ENCODE measurements around the gene MORN1.

MORN1 gene

DNA sequence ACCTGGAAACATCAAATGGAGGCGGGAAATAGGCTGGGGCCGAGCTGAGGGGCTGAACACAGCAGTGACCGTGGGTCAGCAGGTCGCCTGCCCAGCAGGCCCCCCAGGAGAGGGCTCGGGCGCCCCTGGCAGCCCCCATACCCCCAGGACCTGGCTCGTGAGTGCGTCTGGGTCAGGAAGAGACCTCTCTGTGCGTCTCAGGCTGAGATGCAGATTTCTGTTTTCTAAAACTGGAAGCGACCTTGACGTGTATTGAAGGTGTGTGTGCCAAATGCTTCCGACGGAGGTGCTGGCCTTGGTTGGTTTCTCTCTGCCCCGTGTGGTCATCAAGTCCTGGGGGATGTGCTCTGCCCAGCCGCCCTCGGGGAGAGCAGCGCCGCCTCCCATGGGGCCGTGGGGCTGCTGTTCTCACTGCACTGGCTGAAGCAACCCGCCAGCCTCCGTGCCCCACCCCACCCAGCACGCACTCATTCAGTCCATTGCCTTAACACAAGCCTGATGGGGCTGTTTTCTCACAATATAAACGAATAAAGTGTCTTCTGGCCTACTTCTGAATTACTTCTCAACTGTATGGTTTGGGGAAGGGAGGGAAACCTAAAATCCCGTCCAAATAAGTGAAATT lies 13.6 kb upstream of the MORN1 start:
- no peak for DNase-seq (ENCODE audit: low read depth in 2 of 2)

DNA sequence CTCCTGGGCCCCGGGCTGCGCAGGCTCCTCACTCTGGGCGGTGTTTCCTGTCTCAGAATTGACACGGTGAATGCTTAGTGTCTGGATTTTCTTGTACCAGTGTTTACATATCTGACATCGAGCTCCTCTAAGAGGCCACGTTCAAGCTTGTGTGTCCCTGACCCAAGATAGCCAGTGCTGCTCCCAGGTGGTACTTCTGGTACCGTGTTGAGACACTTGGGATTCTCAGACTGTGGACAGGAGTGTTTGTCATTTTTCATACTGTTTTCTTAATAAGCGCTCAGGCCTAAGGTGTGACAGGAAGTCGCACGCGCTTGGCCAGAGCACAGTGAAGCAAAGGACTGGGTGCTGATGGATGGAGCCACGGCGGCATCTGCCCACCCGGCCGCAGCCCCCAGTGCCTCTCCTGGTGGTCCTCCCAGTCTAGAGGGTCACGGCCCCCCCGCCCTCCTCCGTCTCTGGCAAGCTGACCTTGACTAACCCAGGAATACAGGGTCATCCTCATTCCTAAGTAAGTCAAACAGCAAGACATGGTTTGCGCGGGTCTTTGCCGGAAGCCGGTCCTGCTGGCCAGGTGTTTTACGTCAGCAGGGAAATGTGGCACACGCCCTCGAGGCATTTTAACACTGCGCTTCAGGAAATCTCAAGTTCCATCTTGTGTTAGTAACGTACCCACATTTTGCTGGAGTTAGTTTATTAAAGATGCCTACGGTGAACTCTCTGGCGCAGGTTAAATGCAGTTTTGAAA lies 13.0 kb upstream of the MORN1 start:
- DNase-seq (ENCODE audit: low read depth in 2 of 2), result no peak

DNA sequence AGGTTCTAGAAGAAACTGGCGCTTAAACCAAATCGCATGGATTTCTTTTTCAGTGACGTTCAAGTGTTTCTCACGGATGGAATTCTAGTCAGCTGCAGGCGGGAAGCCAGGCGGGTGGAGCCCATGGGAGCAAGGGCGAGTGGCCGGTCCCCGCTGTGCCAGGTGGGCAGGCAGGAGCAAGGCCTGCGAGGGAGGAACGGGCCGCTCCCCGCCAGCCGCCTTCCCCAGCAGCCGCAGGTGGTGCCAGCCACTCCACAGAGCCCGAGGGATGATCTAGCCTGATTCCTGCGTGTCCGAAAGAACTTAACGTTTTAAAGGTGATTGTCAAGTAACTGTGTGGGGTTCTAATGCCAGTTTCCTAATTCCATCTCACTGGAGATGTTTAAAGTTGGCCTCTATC lies 11.9 kb upstream of the MORN1 start:
- DNase-seq (ENCODE audit: low read depth in 2 of 2), result no peak

DNA sequence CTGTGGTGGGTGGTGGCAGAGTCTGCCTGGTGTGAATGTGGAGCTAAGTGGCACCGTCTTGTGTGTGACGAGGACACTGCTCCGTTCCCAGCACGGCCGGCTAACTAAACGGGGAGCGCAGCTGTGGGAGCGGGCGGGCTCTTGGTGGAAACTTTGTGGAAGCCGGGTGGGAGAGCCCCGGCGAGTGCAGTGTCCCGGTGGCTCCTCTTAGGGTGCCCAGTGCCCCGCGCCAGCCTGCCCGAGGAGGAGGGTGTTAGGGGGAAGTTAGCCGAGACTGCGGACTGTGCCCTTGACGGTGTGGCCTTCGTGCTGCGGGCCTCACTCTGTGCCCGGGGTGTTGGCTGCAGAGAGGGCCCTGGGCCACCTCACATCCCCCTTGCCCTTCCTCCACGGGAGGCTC lies 11.1 kb upstream of the MORN1 start:
- DNase-seq (ENCODE audit: low read depth in 2 of 2), result no peak

DNA sequence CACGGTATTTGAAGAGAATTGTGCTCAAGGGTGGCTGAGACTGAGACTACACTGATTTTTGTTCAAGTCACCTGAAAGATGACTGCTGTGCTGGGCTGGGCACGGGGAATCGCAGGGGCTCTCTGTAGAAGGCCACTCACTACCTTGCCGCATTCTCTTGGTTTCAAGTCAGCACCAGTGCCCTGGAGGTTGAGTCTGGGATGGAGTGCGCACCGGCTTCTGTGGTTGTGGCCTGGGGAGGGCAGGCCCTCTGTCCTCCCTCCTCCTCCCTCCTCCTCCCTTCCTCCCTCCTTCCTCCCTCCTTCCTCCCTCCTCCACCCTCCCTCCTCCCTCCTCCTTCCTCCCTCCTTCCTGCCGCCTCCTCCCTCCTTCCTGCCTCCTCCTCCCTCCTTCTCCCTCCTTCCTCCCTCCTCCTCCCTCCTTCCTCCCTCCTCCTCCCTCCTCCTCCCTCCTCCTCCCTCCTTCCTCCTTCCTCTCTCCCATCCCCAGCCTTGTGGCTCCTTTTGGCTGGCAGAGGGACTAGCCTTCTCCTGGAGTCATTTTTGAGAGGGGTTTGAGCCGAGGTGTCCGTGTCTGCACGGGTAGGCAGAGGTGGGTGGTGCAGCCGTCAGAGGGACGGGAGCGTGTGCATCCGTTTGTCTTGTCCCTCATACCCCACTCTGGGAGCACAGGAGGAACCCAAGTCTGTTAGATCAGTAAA lies 9.7 kb upstream of the MORN1 start:
- DNase-seq (ENCODE audit: low read depth in 2 of 2), result no peak

DNA sequence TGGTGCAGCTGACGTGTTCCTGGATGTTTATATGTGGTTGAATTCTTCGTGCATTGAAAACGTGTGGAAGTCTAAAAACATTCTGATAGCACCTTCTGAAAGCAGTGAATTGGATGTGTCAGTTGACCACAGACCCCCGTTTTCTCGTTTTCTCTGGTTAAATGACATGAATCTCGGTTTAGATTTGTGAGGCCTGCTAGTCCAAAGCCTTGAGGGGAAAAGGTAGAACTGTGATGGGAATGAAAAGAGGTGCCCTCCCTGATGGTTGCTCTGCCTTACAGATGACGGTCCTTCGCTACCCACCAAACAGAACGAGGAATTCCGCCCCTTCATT lies 9.2 kb upstream of the MORN1 start:
- DNase-seq (ENCODE audit: low read depth in 2 of 2), result no peak

DNA sequence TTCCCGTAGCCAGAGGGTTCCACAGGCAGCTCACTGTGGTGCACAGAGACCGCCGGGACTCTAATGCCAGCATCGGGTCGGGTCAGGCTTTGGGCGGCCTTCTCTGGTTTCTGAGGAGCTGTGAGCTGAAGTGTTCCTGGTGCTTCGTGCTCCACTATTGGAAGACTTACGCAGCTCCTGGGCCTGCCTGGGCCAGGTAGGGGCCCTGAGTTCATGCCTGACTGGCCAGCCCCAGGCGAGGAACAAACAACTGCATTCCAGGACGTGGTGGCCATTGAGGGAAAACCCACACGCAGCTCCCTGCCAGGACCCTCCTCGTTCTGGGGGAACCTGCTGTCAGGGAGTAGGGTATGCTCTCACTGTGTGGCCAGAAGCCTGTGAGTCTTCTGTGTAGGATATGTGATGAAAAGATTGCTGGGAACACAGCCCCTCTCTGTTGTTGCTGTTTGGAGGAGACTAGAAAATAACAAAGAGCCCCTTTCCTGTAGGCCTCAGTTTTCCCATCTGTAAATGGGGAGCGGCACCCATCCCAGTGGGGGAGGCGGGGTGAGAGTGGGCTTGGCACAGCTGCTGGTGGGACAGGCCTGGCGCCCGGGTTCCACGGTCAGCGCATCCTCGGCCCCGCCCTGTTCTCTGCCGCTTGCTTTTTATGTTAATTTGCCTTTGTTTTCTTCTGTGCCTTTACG lies 8.7 kb upstream of the MORN1 start:
- DNase-seq (ENCODE audit: low read depth in 2 of 2), result no peak

DNA sequence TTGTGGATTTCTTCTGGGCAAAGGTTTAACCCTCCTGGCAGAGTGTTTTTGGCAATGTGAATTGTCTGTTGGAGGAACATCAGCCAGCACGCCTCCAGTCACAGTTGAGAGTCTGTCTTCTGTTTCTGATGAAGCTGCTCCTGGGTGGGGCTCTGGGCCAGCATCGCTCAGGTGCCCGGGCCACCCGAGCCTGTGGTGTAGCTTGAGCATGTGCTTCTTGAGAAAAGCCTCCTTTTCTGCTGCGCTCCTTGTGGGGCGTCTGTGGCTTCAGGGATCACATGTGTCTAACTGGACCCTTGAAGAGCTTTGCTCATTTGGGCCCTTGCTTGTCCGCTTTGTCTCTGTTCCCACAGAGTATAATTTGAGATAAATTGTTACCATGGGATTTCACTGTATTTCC lies 7.5 kb upstream of the MORN1 start:
- no peak for DNase-seq (ENCODE audit: low read depth in 2 of 2)

DNA sequence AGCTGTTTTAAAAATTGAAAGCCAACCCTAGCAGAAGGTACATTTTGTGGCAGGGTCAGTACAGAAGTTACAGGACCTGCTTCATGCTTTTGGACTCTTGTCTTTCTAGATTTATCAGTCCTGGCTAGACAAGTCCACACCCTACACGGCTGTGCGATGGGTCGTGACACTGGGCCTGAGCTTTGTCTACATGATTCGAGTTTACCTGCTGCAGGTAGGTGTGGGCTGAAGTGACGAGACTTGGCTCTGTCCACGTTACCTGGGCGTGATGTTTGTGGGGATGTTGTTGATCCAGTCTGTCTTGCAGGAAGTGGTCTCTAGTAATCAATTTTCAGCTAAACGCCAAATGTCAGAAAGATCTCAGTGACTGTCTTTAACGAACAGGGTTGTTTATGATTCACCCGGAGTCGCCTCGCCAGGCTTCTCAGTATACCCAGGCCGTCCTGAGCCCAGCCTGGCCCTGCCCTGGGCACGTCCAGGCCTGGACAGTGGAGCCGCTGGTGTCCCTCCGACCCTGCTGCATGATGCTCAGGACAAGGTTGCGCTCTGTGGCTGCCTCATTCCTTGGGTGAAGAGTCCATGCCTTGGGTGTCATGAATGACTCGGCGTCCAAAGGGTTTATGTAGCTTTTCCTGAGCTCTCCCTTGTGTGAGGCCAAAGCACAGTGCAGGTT lies 5.8 kb upstream of the MORN1 start:
- DNase-seq (ENCODE audit: low read depth in 2 of 2), result no peak

DNA sequence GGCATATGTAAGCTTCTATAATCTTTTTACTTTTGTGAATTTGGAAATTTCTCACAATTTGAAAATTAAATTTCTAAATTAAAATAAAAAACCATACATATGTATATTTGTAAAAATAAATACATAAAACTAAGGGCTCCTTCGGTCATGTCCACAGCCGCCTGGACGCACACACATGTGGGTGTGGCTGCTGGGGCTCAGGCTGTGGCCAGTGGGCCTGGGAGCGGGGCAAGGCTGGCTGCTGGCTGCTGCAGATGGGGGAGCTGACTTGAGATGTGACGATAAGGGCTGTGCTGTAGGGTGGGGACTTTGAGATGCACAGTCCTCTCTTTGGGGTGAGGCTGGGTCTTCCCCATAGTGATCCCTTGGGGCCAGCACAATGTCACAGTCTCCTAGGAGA lies 5.1 kb upstream of the MORN1 start:
- no peak for DNase-seq (ENCODE audit: low read depth in 2 of 2)

DNA sequence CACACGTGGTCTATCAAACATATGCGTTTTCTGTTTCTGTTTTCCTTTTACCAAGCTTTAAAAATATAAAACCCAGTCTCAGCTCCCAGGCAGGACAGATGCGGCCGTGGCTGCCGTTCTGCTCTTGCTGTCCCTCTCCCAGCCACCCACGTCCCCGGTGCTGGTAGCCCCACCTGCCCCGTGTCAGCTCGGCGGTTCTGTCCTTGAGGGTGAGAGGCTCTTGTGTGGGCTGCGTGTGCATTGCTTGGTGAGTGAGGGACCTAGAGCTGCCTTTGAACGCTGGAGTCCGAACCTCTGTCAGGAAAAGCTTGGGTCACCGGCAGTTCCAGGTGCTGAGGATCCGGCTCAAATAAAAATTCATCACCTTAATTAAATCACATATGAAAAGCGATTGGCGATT lies 4.7 kb upstream of the MORN1 start:
- no peak for DNase-seq (ENCODE audit: low read depth in 2 of 2)

DNA sequence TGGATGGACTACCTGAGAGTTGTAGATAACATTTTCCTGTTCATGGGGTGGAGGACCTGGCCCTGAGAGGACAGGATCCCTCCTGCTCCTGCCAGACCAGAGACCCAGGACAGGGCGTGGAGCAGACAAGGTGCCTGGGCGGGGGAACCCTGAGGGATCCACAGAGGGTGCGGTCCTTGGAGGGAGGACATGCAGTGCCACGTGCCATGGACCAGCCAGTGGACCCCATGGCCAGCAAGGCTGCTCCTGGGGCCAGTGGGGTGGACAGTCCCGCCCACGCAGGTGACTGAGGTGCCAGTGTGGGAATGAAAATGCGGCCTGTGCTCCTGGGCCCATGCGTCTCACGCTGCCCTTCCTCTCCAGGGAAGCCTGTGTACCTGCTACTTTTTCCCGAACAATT lies 3.9 kb upstream of the MORN1 start:
- no peak for DNase-seq (ENCODE audit: low read depth in 2 of 2)

DNA sequence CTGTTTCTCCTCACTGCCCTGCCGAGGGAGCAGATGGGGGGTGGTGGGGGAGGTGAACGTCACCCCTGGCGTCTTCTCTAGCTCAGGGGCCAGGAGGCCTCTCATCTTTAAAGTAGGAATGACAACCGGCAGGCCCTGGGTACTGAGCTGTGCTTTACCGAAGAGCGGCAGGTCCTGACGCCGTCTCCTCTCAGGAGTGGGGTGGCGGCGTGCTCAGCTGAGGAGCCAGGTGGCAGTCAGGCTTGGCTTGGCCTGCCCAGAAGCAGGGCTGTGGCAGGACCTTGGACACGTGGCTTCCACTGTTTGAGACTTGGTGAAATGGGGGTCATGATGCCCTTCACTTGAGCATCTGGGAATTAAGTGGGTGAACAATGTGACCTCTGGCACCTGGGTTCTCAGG lies 3.4 kb upstream of the MORN1 start:
- DNase-seq (ENCODE audit: low read depth in 2 of 2), result no peak

DNA sequence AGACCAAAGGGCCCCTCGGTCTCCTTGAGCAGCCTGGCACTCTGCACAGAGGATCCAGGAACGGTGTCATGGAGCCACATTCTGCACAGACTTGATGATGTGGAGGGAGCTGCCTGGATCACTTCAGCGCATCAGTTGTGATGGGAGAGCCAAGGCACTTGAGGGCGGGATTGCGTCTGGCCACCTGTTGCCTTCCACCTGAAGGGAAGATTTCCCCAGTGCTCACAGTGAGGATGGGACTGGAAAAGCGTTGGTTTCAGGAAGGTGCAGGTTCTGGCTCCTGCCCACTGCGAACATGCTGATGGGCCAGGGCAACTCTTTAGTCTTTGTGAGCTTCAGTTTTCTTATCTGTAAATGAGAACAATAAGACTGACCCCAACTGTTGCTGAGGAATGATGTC lies 2.9 kb upstream of the MORN1 start:
- no peak for DNase-seq (ENCODE audit: low read depth in 2 of 2)

DNA sequence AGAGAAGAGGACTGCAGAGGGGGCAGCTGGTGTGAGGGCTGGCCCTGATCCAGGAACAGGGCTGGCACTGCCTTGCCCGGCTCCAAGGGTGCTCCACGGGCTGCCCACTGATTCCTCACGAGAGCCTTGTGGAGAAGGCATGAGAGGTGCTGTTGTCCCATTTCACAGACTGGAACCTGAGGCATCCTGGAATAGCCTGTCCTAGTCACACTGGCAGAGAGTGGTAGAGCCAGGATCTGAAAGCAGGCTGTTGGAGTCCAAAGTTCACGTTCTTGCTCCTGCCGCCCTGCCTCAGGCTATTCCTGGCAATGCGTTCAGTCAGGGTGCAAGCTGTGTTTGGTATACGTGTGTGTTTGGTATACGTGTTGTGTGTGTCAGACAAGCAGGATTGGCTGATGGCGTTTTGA lies 2.1 kb upstream of the MORN1 start:
- no peak for DNase-seq (ENCODE audit: low read depth in 2 of 2)

DNA sequence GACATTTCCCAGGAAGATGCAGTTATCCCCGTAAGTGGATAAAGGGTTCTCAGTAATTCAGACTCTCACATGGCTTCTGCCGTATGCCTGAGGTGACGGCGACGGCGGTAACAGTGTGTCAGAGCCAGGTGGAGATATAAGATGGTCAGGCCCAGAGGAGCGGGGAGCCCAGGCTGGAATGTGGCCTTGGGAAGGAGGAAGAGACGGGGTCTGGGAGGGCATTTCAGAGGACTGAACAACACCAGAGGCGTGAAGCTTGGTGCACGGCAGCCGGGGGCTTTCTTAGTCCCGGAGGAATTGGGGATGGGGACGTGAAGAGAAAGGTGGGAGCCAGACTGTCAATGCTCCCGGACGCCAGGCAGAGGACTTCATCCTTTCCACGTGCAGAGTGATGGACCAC lies 1.3 kb upstream of the MORN1 start:
- DNase-seq (ENCODE audit: low read depth in 2 of 2), result no peak

DNA sequence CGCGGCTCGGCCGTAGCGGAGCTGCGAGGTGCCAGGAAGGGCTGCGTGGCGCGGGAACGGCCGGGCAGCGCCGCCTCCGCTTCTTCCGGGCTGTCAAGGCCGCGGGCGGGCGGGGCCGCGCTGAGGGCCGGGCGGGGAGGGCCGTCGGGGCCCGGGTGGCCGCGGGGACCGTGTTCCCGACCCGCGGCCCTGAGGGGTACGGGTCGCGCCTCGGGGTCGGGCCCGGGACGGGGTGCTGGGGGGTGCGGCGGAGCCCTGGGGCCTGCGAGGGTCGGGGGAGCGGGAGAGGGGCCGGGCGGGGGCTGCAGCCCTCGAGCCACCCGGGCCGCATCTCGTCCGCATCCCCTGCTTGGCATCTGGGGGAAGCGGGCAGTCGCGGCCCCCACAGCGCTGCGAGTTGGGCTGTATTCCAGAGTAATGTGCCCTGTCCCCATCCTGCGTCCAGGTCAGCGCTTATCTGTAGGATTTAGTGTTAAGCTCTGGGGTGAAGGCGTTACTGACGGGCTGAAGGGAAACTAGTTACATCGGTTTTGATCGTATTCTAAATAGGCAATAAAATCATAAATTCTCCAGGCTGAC lies 666 bp upstream of the MORN1 start:
- DNase-seq (ENCODE audit: low read depth in 2 of 2), result no peak

DNA sequence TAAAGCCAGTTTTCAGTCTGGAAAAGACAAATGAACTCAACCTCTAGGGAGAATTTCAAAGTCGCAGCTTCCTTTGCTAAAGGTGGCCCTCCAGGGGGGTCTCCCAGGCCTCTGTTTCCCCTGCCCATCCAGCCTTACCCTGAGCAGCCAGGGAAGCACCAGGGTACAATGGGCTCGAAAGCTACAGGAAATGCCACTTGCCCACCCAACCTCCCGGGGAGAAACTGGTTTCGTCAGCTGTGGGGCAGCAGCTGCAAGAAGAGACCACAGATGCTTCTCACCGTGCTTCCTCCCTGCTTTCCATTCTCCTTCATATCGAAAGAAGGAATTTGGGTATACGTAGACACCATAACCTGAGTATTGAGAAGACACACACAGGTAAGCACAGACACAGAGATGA lies 1.7 kb downstream of the MORN1 start:
- no peak for DNase-seq (ENCODE audit: low read depth in 2 of 2)

DNA sequence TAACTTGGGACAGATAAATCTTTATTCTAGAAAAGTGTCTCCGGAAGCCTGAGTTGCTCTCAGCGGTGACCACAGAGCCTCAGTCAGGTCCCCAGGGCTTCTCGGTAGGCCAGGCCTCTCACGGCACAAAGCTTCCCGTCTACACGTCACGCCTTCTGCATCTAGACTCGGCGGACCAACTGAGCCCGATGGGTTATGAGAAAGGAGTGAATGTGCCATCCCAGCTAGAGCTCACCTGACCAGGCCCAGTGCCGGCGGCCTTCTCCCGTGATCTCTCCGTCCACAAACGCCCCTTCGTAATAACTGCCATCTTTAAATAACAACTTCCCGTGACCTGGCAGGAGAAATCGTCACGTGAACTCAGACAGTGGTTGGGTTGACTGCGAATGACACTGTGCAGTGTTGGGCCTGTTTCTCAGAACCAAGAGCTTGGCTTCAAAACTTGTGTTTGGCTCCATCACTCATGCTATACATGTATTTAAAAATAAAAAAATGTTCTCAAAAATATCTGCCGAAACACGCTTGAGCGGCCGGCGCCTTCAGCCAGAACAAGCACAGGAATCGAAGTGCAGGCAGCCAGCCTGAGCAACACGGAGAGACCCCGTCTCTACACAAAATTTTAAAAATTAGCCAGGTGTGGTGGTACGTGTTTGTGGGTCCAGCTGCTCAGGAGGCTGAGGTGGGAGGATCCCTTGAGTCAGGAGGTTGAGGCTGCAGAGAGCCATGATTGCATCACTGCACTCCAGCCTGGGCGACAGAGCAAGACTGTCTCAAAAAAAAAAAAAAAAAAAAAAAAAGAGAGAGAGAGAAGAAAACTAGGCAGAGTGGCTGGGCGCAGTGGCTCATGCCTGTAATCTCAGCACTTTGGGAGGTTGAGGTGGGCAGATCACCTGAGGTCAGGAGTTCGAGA lies 3.1 kb downstream of the MORN1 start:
- DNase-seq (ENCODE audit: low read depth in 2 of 2), result no peak

DNA sequence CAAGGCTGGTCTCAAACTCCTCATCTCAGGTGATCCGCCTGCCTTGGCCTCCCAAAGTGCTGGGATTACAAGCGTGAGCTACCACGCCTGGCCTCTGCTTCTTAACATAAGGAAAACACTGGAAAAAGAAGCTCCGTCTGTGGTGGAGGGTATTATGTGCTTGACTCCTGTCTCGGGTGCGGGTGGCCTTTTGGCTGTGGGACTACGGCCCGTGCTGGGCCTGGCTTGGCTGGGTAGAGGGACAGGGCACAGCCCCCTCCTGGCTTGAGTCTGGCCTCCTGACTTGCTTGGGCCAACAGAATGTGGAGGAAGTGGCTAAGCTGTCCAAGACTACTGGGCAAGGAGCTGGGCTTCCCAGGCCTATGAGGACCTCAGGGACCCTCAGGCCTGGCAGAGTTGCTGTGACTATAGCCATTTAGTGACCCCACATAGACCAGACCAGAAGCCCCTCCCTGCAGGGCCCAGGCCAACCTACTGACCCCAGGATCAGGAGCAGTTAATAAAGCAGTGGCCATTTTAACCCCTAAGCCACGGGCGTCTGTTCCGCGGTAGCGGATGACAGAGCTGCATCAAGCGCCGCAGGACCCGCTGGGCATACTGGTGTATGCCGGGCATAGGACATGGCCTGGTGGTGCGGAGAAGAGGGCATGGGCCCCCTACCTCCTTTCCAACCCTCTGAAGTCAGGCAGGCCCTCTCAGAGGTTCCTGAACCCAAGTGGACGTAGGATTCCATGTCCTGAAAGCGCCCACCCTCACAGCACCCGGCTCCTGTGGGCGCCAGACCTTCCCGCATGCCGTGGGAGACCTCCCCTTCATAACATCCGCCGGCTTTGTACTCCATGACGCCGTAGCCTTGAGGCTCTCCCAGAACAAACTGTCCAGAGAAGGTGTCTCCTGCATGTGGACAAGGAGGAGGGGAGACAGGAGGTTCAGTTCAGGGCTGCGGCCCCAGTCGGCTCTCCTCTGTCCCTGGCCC lies 4.4 kb downstream of the MORN1 start:
- no peak for DNase-seq (ENCODE audit: low read depth in 2 of 2)
